ENCODE measurements around the gene CBL.

Gene CBL

DNA sequence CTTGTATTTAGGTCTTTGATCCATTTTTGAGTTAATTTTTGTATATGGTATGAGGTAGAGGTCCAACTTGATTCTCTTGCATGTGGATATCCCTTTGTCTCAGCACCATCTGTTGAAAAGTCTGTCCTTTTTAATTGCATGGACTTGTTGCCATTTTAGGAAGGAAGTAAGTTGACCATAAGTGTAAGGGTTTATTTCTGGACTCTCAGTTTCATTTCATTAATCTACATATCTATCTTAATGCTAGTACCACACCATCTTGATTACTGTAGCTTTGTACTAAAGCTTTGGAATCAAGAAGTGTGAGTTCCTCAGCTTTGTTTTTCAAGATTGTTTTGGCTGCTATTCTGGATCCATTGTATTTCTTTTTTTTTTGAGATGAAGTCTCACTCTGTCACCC, 31.4 kb downstream of the CBL start:
- H3K9me3 ChIP-seq (ENCODE audit: low read length) = no peaks in the 10 kb centered on the region
- peaks cover 20% of the 10 kb centered on the region for H3K36me3 ChIP-seq (ENCODE audit: insufficient read depth, low read length)
- no peaks in the 10 kb centered on the region for H3K4me1 ChIP-seq (ENCODE audit: insufficient read depth, low read length)

DNA sequence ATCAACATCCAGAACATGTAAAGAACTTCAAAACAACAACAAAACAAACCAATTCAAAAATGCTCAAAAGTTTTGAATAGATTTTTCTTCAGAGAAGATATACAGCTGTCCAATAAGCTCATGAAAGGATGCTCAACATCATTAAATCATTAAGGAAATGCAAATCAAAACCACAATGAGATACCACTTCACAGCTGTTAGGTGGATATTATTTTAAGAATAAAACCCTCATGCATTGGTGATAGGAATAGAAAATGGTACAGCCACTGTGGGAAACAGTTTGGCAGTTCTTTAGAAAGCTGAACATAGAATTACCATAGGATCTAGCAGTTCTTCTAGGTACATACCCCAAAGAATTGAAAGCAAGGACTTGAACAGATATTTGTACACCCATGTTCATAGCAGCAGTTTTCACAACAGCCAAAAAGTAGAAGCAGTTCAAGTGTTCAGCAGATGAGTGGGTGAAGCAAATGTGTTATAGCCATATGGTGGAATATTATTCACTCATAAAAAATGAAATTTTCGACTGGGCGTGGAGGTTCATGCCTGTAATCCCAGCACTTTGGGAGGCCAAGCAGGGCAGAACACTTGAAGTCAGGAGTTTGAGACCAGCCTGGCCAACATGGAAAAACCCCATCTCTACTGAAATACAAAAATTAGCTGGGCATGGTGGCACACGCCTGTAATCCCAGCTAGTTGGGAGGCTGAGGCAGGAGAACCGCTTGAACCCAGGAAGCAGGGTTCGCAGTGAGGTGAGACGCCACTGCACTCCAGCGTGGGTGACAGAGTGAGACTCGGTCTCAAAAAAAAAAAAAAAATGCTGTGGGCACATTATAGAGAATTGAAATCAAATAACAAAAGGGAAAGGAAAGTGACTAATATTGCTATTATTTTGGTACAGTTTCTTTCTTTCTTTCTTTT, 42.9 kb downstream of the CBL start:
- peaks cover 3% of the 10 kb centered on the region for H3K9me3 ChIP-seq (ENCODE audit: low read length)
- H3K4me1 ChIP-seq (ENCODE audit: insufficient read depth, low read length) = peaks cover 4% of the 10 kb centered on the region
- no peak overlapping the region for H3K4me3 ChIP-seq (ENCODE audit: low read length)
- H2AFZ ChIP-seq (ENCODE audit: low read depth, low read length) = no peak overlapping the region
- H3K27me3 ChIP-seq (ENCODE audit: insufficient read depth, low read length) = no peaks in the 10 kb centered on the region
- H3K36me3 ChIP-seq (ENCODE audit: insufficient read depth, low read length) = no peaks in the 10 kb centered on the region

More for the DNA sequence above, 31.4 kb downstream of the CBL start:
- Histone ChIP-seq H3K4me3 (ENCODE audit: low read length) (no peak overlapping the region), H2AFZ (ENCODE audit: low read depth, low read length) (no peak overlapping the region), H3K27me3 (ENCODE audit: insufficient read depth, low read length) (no peaks in the 10 kb centered on the region)

DNA sequence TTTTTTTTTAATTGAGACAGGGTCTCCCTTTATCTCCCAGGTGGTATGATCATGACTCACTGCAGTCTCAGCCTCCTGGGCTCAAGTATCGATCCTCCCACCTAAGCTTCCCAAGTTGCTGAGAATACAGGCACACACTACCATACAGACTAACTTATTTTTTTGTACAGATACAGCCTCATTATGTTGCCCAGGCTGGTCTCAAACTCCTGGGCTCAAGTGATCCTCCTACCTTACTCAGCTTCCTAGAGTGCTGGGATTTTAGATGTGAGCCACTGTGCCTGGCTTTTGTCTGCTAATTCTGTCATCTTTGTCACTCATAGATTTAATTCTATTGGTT, 43.5 kb downstream of the CBL start:
- H3K36me3 ChIP-seq (ENCODE audit: insufficient read depth, low read length) = no peaks in the 10 kb centered on the region
- H3K4me3 ChIP-seq (ENCODE audit: low read length) = no peak overlapping the region
- H2AFZ ChIP-seq (ENCODE audit: low read depth, low read length) = no peak overlapping the region
- H3K9me3 ChIP-seq (ENCODE audit: low read length) = peaks cover 3% of the 10 kb centered on the region
- peaks cover 4% of the 10 kb centered on the region for H3K4me1 ChIP-seq (ENCODE audit: insufficient read depth, low read length)
- H3K27me3 ChIP-seq (ENCODE audit: insufficient read depth, low read length) = no peaks in the 10 kb centered on the region

- no peaks in the 10 kb centered on the region for H3K27me3 ChIP-seq (ENCODE audit: insufficient read depth, low read length)
- peaks cover 3% of the 10 kb centered on the region for H3K9me3 ChIP-seq (ENCODE audit: low read length)
- peaks cover 4% of the 10 kb centered on the region for H3K36me3 ChIP-seq (ENCODE audit: insufficient read depth, low read length)
- no peak overlapping the region for H2AFZ ChIP-seq (ENCODE audit: low read depth, low read length)
- H3K4me1 ChIP-seq (ENCODE audit: insufficient read depth, low read length) = peaks cover 4% of the 10 kb centered on the region
- no peak overlapping the region for H3K4me3 ChIP-seq (ENCODE audit: low read length)
These were observed 45.0 kb downstream of the CBL start for GRCh38 chr11:119251114-119251513.

- no peaks in the 10 kb centered on the region for H3K27me3 ChIP-seq (ENCODE audit: insufficient read depth, low read length)
- H3K4me1 ChIP-seq (ENCODE audit: insufficient read depth, low read length) = peaks cover 4% of the 10 kb centered on the region
- H3K4me3 ChIP-seq (ENCODE audit: low read length) = no peak overlapping the region
- peaks cover 3% of the 10 kb centered on the region for H3K9me3 ChIP-seq (ENCODE audit: low read length)
- H3K36me3 ChIP-seq (ENCODE audit: insufficient read depth, low read length) = peaks cover 4% of the 10 kb centered on the region
- H2AFZ ChIP-seq (ENCODE audit: low read depth, low read length) = no peak overlapping the region
These were observed 48.1 kb downstream of the CBL start for GRCh38 chr11:119254239-119254638.

DNA sequence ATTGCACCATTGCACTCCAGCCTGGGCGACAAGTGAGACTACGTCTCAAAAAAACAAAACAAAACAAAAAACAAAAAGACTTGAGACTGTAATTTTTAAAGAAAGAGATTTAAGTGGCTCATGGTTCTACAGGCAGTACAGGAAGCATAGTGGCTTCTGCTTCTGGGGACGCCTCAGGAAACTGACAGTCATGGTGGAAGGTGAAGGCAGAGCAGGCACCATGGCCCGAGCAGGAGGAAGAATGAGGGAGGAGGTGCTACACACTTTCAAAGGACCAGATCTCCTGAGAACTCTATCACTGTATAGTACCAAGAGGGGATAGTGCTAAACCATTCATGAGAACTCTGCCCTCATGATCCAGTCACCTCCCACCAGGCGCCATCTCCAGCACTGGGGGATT, 52.0 kb downstream of the CBL start:
- no peaks in the 10 kb centered on the region for H3K27me3 ChIP-seq (ENCODE audit: insufficient read depth, low read length)
- no peak overlapping the region for H2AFZ ChIP-seq (ENCODE audit: low read depth, low read length)
- no peaks in the 10 kb centered on the region for H3K9me3 ChIP-seq (ENCODE audit: low read length)
- no peak overlapping the region for H3K4me3 ChIP-seq (ENCODE audit: low read length)
- H3K4me1 ChIP-seq (ENCODE audit: insufficient read depth, low read length) = no peaks in the 10 kb centered on the region
- peaks cover 4% of the 10 kb centered on the region for H3K36me3 ChIP-seq (ENCODE audit: insufficient read depth, low read length)

DNA sequence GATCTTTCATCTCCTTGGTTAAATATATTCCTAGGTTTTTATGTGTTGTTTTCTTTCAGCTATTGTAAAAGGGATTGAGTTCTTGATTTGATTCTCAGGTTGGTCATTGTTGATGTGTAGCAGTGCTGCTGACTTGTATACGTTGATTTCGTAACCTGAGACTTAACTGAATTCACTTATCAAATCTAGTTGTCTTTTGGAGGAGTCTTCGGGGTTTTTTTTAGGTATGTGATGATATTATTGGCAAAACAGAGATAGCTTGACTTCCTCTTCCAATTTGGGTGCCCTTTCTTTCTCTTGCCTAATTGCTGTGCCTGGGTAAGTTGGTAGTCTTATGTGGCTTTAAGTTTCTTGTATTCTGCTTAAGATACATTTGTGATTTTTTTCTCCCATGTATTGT, 52.8 kb downstream of the CBL start:
- Histone ChIP-seq H3K27me3 (ENCODE audit: insufficient read depth, low read length) (no peaks in the 10 kb centered on the region), H3K4me1 (ENCODE audit: insufficient read depth, low read length) (no peaks in the 10 kb centered on the region), H2AFZ (ENCODE audit: low read depth, low read length) (no peak overlapping the region), H3K4me3 (ENCODE audit: low read length) (no peak overlapping the region), H3K36me3 (ENCODE audit: insufficient read depth, low read length) (peaks cover 4% of the 10 kb centered on the region), H3K9me3 (ENCODE audit: low read length) (no peaks in the 10 kb centered on the region)

DNA sequence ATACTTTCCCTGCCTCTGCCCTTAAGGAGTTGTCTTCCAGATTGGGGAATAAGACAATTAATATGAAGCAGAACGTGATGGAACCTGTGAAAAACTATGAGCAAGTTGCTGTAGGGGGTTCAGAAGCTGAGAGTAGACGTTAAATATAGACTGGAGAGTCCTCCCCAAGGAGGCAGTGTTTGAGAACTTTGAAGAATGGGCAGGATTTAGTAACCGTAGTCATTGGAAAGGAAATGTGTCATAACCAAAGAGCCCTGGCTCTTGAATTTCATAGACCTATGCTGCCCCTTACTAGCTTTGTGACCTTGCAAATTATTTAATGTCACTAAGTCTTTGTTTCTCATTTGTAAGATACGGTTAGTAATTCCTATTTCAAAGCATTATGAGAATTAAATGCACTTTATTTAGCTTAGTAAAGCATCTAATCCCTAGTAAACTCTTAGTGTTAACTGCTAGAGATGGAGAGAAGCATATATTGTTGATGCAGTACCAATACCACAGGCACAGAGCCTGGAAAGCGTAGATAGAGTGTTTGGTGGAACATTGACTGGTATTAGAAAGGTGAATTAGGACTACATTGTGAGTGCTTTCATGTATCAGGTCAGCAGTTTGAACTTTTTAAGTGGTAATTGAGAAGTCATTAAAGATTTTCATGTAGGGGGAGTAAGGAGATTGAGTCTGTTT, 56.7 kb downstream of the CBL start:
- H3K4me1 ChIP-seq (ENCODE audit: insufficient read depth, low read length) = no peaks in the 10 kb centered on the region
- no peaks in the 10 kb centered on the region for H3K27me3 ChIP-seq (ENCODE audit: insufficient read depth, low read length)
- no peak overlapping the region for H3K4me3 ChIP-seq (ENCODE audit: low read length)
- no peak overlapping the region for H2AFZ ChIP-seq (ENCODE audit: low read depth, low read length)
- no peaks in the 10 kb centered on the region for H3K9me3 ChIP-seq (ENCODE audit: low read length)
- no peaks in the 10 kb centered on the region for H3K36me3 ChIP-seq (ENCODE audit: insufficient read depth, low read length)

GRCh38 chr11:119263352-119263940, 57.3 kb downstream of the CBL start:
- no peaks in the 10 kb centered on the region for H3K4me1 ChIP-seq (ENCODE audit: insufficient read depth, low read length)
- no peak overlapping the region for H2AFZ ChIP-seq (ENCODE audit: low read depth, low read length)
- no peaks in the 10 kb centered on the region for H3K27me3 ChIP-seq (ENCODE audit: insufficient read depth, low read length)
- H3K9me3 ChIP-seq (ENCODE audit: low read length) = no peaks in the 10 kb centered on the region
- H3K4me3 ChIP-seq (ENCODE audit: low read length) = no peak overlapping the region
- H3K36me3 ChIP-seq (ENCODE audit: insufficient read depth, low read length) = no peaks in the 10 kb centered on the region

DNA sequence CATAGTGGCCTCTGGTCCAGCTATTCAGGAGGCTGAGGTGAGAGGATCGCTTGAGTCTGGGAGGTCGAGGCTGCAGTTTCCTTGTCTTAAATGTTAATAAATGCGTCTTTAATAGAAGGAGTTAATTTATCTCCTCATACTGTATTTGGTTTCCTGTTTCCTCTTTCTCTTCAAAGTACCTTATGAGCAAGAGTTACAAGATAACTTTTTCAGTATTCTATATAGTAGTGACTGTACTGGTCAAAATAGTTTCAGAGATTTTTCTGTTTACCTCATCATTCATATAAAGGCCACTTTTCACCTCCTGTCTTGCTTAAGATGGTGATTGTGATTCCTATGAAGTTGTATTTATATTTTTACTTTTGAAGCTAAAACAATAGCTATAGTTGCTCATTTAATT, 59.9 kb downstream of the CBL start:
- H3K4me1 ChIP-seq (ENCODE audit: insufficient read depth, low read length) = no peaks in the 10 kb centered on the region
- H3K9me3 ChIP-seq (ENCODE audit: low read length) = no peaks in the 10 kb centered on the region
- H3K4me3 ChIP-seq (ENCODE audit: low read length) = no peak overlapping the region
- no peaks in the 10 kb centered on the region for H3K36me3 ChIP-seq (ENCODE audit: insufficient read depth, low read length)
- no peak overlapping the region for H2AFZ ChIP-seq (ENCODE audit: low read depth, low read length)
- no peaks in the 10 kb centered on the region for H3K27me3 ChIP-seq (ENCODE audit: insufficient read depth, low read length)

GRCh38 chr11:119266517-119267255, 60.5 kb downstream of the CBL start:
- Histone ChIP-seq H3K36me3 (ENCODE audit: insufficient read depth, low read length) (no peaks in the 10 kb centered on the region), H3K27me3 (ENCODE audit: insufficient read depth, low read length) (no peaks in the 10 kb centered on the region)

GRCh38 chr11:119267645-119268044, 61.5 kb downstream of the CBL start:
- Histone ChIP-seq H2AFZ (ENCODE audit: low read depth, low read length) (no peak overlapping the region), H3K4me3 (ENCODE audit: low read length) (no peak overlapping the region), H3K9me3 (ENCODE audit: low read length) (no peaks in the 10 kb centered on the region), H3K4me1 (ENCODE audit: insufficient read depth, low read length) (no peaks in the 10 kb centered on the region), H3K27me3 (ENCODE audit: insufficient read depth, low read length) (no peaks in the 10 kb centered on the region), H3K36me3 (ENCODE audit: insufficient read depth, low read length) (peaks cover 5% of the 10 kb centered on the region)

More at GRCh38 chr11:119266517-119267255, 60.5 kb downstream of the CBL start:
- no peaks in the 10 kb centered on the region for H3K9me3 ChIP-seq (ENCODE audit: low read length)
- H2AFZ ChIP-seq (ENCODE audit: low read depth, low read length) = no peak overlapping the region
- H3K4me3 ChIP-seq (ENCODE audit: low read length) = no peak overlapping the region
- no peaks in the 10 kb centered on the region for H3K4me1 ChIP-seq (ENCODE audit: insufficient read depth, low read length)

DNA sequence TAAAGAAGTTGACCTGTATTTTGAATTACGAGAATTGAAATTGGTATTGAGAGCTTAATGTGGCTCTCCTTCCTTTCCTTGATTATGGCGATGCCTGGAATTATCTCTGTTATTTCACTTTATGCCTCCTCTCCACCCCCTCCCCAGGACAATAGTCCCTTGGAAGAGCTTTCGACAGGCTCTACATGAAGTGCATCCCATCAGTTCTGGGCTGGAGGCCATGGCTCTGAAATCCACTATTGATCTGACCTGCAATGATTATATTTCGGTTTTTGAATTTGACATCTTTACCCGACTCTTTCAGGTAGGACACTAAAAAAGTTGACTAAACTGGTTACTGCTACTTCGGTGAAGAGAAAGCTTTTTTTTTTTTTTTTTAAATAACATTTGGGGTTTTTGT, 67.6 kb downstream of the CBL start:
- Histone ChIP-seq H3K4me3 (ENCODE audit: low read length) (no peak overlapping the region), H3K9me3 (ENCODE audit: low read length) (no peaks in the 10 kb centered on the region), H3K4me1 (ENCODE audit: insufficient read depth, low read length) (no peaks in the 10 kb centered on the region), H3K36me3 (ENCODE audit: insufficient read depth, low read length) (peaks cover 40% of the 10 kb centered on the region), H3K27me3 (ENCODE audit: insufficient read depth, low read length) (no peaks in the 10 kb centered on the region), H2AFZ (ENCODE audit: low read depth, low read length) (no peak overlapping the region)
